Neural cell (in vitro differentiated cells): Measurements from ENCODE around the gene MND1. TPM values are rescaled to one million over a fixed set of nuclear protein-coding genes. Genes with fewer than 3 reads are reported as not detected.
"Not testable (repeated sequence)": the region's sequence is repeated elsewhere in the genome, so short reads cannot be mapped to it uniquely, and the experiment has no call there.

Experiments used
- H2AFZ ChIP-seq: fragments of 200-600, 300-800 bp; sonication (generic), shearing (Covaris generic); 2 replicates; pipeline ENCODE4 v1.6.0; 2014; ENCODE audit warnings: low read depth, mild to moderate bottlenecking, antibody characterized with exemption, low read length, moderate library complexity
- H3F3A ChIP-seq: fragments of 200-600 bp; shearing (Covaris generic); 2 replicates; pipeline ENCODE4 v1.6.1; 2016; ENCODE audit warnings: mild to moderate bottlenecking, moderate library complexity, mixed read lengths, antibody characterized with exemption, low read length; ENCODE audit not compliant: insufficient read depth, poor library complexity, severe bottlenecking
- H3K27ac ChIP-seq: fragments of 200-600, 300-800 bp; sonication (generic), shearing (Covaris generic); 2 replicates; pipeline ENCODE4 v1.5.1; 2014; ENCODE audit warnings: mild to moderate bottlenecking, low read length, moderate library complexity
- H3K27me3 ChIP-seq: fragments of 300-800, 200-600 bp; sonication (generic), shearing (Covaris generic); 2 replicates; pipeline ENCODE4 v1.6.0; 2014; ENCODE audit warnings: mild to moderate bottlenecking, low read depth, low read length, moderate library complexity; ENCODE audit not compliant: insufficient read depth
- H3K36me3 ChIP-seq: fragments of 300-800, 200-600 bp; sonication (generic), shearing (Covaris generic); 2 replicates; pipeline ENCODE4 v1.5.1; 2014; ENCODE audit warnings: mild to moderate bottlenecking, antibody characterized with exemption, low read length, moderate library complexity; ENCODE audit not compliant: insufficient read depth
- H3K4me2 ChIP-seq: fragments of 300-800, 200-600 bp; sonication (generic), shearing (Covaris generic); 2 replicates; pipeline ENCODE4 v1.6.0; 2014; ENCODE audit warnings: mild to moderate bottlenecking, low read length
- H3K4me3 ChIP-seq: fragments of 300-800, 200-600 bp; sonication (generic), shearing (Covaris generic); 2 replicates; pipeline ENCODE4 v1.5.1; 2014; ENCODE audit warnings: mild to moderate bottlenecking, low read length, moderate library complexity
- H3K79me2 ChIP-seq: fragments of 200-600 bp; shearing (Covaris generic); replicated peaks from 2 replicates; pipeline ENCODE4 v1.6.0; 2014; ENCODE audit warnings: mild to moderate bottlenecking, low read length, moderate library complexity; ENCODE audit not compliant: insufficient read depth
- H3K9ac ChIP-seq: fragments of 300-800, 200-600 bp; sonication (generic), shearing (Covaris generic); 2 replicates; pipeline ENCODE4 v1.6.1; 2016; ENCODE audit warnings: mild to moderate bottlenecking, low read length, mixed read lengths
- H3K9me2 ChIP-seq: fragments of 200-600 bp; shearing (Covaris generic); 2 replicates; pipeline ENCODE4 v1.6.1; 2016; ENCODE audit warnings: mild to moderate bottlenecking, low read length, mixed read lengths; ENCODE audit not compliant: insufficient read depth
- H3K9me3 ChIP-seq: fragments of 200-600, 300-800 bp; sonication (generic), shearing (Covaris generic); 2 replicates; pipeline ENCODE4 v1.6.1; 2016; ENCODE audit warnings: mild to moderate bottlenecking, mixed run types, low read length, moderate library complexity, mixed read lengths
- H4K20me1 ChIP-seq: fragments of 200-600 bp; shearing (Covaris generic); 2 replicates; pipeline ENCODE4 v1.6.1; 2016; ENCODE audit warnings: mild to moderate bottlenecking, mixed run types; ENCODE audit not compliant: insufficient read depth
- EP300 ChIP-seq: fragments of 450-650 bp; conservative IDR thresholded peaks from 2 replicates; pipeline ENCODE4 v1.6.1; 2014; ENCODE audit warnings: antibody characterized with exemption, mild to moderate bottlenecking, moderate library complexity; ENCODE audit not compliant: poor library complexity, severe bottlenecking
- EZH2 ChIP-seq: fragments of 200-600, 300-800 bp; shearing (Covaris generic), sonication (generic); IDR thresholded peaks from 2 replicates; pipeline ENCODE4 v1.6.1; 2014; ENCODE audit warnings: antibody characterized with exemption, low read length, borderline replicate concordance, mild to moderate bottlenecking; ENCODE audit not compliant: insufficient read depth, poor library complexity, severe bottlenecking
- MXI1 ChIP-seq: fragments of 450-650 bp; conservative IDR thresholded peaks from 2 replicates; pipeline ENCODE4 v1.6.1; 2014; ENCODE audit warnings: antibody characterized with exemption, mild to moderate bottlenecking; ENCODE audit not compliant: poor library complexity, severe bottlenecking
- POLR2AphosphoS5 ChIP-seq: IDR thresholded peaks from 2 replicates; pipeline ENCODE4 v1.6.1; 2012
- RAD21 ChIP-seq: fragments of 450-650 bp; conservative IDR thresholded peaks from 2 replicates; pipeline ENCODE4 v1.6.1; 2014; ENCODE audit warnings: antibody characterized with exemption, mild to moderate bottlenecking, moderate library complexity
- SMC3 ChIP-seq: fragments of 450-650 bp; conservative IDR thresholded peaks from 2 replicates; pipeline ENCODE4 v1.6.1; 2014; ENCODE audit warnings: antibody characterized with exemption, mild to moderate bottlenecking, moderate library complexity; ENCODE audit not compliant: poor library complexity
- TAF1 ChIP-seq: IDR thresholded peaks from 2 replicates; pipeline ENCODE4 v1.6.1; 2012; ENCODE audit warnings: low read depth
- polyA plus RNA-seq: library from polyadenylated mRNA; depleted of rRNA; stranded (reverse); fragments of >200 nt; gene quantifications from 2 replicates; pipeline ENCODE4 v1.2.3, GENCODE V29; 2014
- TF ChIP-seq, protein P1 (sequence below): fragments of 450-650 bp; IDR thresholded peaks from 2 replicates; pipeline ENCODE4 v1.5.1; 2014; ENCODE audit warnings: antibody characterized with exemption, mild to moderate bottlenecking, moderate library complexity; ENCODE audit not compliant: poor library complexity, severe bottlenecking
- TF ChIP-seq, protein P2 (sequence below): IDR thresholded peaks from 2 replicates; pipeline ENCODE4 v1.6.1; 2012; ENCODE audit warnings: borderline replicate concordance

Gene MND1
- polyA plus RNA-seq, 1 donor from 2014 or later = 5.6 TPM

DNA sequence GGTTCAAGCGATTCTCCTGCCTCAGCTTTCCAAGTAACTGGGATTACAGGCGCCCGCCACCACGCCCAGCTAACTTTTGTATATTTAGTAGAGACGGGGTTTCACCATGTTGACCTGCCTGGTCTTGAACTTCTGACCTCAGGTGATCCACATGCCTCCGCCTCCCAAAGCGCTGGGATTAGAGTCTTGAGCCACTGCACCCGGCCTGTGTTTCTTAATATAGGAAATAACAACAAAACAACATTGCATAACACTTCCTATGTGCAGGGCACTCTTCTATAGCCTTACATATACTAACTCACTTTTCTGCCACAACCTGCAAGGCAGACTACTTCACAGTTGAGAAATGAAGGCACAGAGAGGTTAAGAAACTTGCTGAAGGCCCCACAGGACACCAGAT, 108.9 kb downstream of the MND1 start:
- Histone ChIP-seq H3K9me3 (no peaks in the 10 kb centered on the region), H3K4me3 (no peak overlapping the region), H3K9ac (no peak overlapping the region), H3K9me2 (no peaks in the 10 kb centered on the region), H3K4me2 (no peak overlapping the region), H3K79me2 (no peaks in the 10 kb centered on the region), H3K27ac (no peak overlapping the region), H2AFZ (no peak overlapping the region), H3F3A (no peaks in the 10 kb centered on the region), H4K20me1 (no peaks in the 10 kb centered on the region), H3K27me3 (no peaks in the 10 kb centered on the region), H3K36me3 (no peaks in the 10 kb centered on the region)
- TF ChIP-seq EP300 (no peak), EZH2 (no peak), TAF1 (no peak), MXI1 (no peak)
- TF ChIP-seq, protein P1, sequence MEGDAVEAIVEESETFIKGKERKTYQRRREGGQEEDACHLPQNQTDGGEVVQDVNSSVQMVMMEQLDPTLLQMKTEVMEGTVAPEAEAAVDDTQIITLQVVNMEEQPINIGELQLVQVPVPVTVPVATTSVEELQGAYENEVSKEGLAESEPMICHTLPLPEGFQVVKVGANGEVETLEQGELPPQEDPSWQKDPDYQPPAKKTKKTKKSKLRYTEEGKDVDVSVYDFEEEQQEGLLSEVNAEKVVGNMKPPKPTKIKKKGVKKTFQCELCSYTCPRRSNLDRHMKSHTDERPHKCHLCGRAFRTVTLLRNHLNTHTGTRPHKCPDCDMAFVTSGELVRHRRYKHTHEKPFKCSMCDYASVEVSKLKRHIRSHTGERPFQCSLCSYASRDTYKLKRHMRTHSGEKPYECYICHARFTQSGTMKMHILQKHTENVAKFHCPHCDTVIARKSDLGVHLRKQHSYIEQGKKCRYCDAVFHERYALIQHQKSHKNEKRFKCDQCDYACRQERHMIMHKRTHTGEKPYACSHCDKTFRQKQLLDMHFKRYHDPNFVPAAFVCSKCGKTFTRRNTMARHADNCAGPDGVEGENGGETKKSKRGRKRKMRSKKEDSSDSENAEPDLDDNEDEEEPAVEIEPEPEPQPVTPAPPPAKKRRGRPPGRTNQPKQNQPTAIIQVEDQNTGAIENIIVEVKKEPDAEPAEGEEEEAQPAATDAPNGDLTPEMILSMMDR = no peak

DNA sequence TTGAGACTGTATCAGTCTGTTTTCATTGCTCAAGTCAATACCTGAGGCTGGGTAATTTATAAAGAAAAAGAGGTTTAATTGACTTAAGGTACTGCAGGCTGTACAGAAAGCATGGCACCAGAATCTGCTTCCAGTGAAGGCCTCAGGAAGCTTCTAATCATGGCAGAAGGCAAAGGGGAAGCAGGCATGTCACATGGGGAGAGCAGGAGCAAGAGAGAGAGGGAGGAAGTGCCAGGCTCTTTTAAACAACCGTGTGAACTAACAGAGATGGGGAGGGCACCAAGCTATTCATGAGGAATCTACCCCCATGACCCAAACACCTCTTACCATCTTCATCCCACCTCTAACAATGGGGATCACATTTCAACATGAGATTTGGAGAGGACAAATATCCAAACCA, 114.5 kb downstream of the MND1 start:
- Histone ChIP-seq H4K20me1 (no peaks in the 10 kb centered on the region), H3K79me2 (no peaks in the 10 kb centered on the region), H3K9ac (no peak overlapping the region), H3K27me3 (no peaks in the 10 kb centered on the region), H3K36me3 (no peaks in the 10 kb centered on the region), H3K9me2 (no peaks in the 10 kb centered on the region), H3K9me3 (no peaks in the 10 kb centered on the region), H3F3A (no peaks in the 10 kb centered on the region), H3K27ac (no peak overlapping the region), H2AFZ (no peak overlapping the region), H3K4me3 (no peak overlapping the region), H3K4me2 (no peak overlapping the region)
- TF ChIP-seq EZH2 = no peak

DNA sequence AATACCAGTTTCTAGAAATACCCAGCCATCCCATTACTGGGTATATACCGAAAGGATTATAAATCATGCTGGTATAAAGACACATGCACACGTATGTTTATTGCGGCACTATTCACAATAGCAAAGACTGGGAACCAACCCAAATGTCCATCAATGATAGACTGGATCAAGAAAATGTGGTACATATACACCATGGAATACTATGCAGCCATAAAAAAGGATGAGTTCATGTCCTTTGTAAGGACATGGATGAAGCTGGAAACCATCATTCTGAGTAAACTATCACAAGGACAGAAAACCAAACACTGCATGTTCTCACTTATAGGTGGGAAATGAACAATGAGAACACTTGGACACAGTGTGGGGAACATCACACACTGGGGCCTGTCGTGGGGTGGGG, 117.1 kb downstream of the MND1 start:
- not testable (repeated sequence) for H3K4me3 ChIP-seq, H3K79me2 ChIP-seq

DNA sequence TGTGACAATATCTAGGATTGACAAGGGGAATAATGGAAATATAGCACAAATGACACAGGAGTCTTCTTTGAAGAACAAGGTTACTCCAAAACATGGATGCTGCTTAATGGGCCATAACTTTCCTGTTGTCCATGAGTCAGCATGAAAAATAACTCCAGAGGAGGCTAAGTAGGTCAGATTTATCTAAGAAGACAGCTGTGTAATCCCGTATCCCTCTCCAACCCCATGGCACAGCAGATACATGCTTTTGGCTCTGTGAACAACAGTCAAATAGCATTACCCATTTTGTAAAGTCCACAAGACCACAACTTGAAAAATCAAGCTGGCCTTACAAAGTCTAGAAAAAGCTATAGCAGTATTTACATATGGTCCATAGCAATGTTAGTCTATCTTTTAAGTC, 119.6 kb downstream of the MND1 start:
- no peaks in the 10 kb centered on the region for H3K36me3 ChIP-seq
- TF ChIP-seq EP300 = no peak
- TF ChIP-seq MXI1 = no peak
- no peak for TF ChIP-seq POLR2AphosphoS5
- TF ChIP-seq TAF1 = no peak
- no peak for TF ChIP-seq EZH2
- TF ChIP-seq SMC3 = no peak
- TF ChIP-seq, protein P1 = no peak
- TF ChIP-seq, protein P2, sequence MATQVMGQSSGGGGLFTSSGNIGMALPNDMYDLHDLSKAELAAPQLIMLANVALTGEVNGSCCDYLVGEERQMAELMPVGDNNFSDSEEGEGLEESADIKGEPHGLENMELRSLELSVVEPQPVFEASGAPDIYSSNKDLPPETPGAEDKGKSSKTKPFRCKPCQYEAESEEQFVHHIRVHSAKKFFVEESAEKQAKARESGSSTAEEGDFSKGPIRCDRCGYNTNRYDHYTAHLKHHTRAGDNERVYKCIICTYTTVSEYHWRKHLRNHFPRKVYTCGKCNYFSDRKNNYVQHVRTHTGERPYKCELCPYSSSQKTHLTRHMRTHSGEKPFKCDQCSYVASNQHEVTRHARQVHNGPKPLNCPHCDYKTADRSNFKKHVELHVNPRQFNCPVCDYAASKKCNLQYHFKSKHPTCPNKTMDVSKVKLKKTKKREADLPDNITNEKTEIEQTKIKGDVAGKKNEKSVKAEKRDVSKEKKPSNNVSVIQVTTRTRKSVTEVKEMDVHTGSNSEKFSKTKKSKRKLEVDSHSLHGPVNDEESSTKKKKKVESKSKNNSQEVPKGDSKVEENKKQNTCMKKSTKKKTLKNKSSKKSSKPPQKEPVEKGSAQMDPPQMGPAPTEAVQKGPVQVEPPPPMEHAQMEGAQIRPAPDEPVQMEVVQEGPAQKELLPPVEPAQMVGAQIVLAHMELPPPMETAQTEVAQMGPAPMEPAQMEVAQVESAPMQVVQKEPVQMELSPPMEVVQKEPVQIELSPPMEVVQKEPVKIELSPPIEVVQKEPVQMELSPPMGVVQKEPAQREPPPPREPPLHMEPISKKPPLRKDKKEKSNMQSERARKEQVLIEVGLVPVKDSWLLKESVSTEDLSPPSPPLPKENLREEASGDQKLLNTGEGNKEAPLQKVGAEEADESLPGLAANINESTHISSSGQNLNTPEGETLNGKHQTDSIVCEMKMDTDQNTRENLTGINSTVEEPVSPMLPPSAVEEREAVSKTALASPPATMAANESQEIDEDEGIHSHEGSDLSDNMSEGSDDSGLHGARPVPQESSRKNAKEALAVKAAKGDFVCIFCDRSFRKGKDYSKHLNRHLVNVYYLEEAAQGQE = no peak
- TF ChIP-seq RAD21 = no peak
- H3K4me3 ChIP-seq = no peak overlapping the region
- H3K9me2 ChIP-seq = no peaks in the 10 kb centered on the region
- H3K79me2 ChIP-seq = peaks cover 25% of the 10 kb centered on the region
- H3F3A ChIP-seq = no peaks in the 10 kb centered on the region
- no peaks in the 10 kb centered on the region for H3K27me3 ChIP-seq
- no peaks in the 10 kb centered on the region for H4K20me1 ChIP-seq
- no peak overlapping the region for H2AFZ ChIP-seq
- H3K9me3 ChIP-seq = no peaks in the 10 kb centered on the region
- no peak overlapping the region for H3K27ac ChIP-seq
- H3K9ac ChIP-seq = no peak overlapping the region
- H3K4me2 ChIP-seq = no peak overlapping the region

More for the DNA sequence above, 117.1 kb downstream of the MND1 start:
- H3K27me3 ChIP-seq, H3K4me2 ChIP-seq, H3F3A ChIP-seq, H3K36me3 ChIP-seq, H2AFZ ChIP-seq, H4K20me1 ChIP-seq, H3K9ac ChIP-seq, H3K9me2 ChIP-seq, H3K9me3 ChIP-seq, H3K27ac ChIP-seq: not testable (repeated sequence)
